AG04450 (cell line): ENCODE measurements around the gene PRDX1. TPM values are rescaled to one million over a fixed set of nuclear protein-coding genes. Genes with fewer than 3 reads are reported as not detected.
"Not testable (repeated sequence)": the region's sequence is repeated elsewhere in the genome, so short reads cannot be mapped to it uniquely, and the experiment has no call there.

Experiments used
- CTCF ChIA-PET: fragments of 300-600, 350-600 bp; formaldehyde crosslinking; extraction: SDS; loops from one replicate; lab custom pipeline; 2022; ENCODE audit warnings: antibody characterized with exemption, inconsistent platforms; lab: Charles Lee
- POLR2A ChIA-PET: fragments of 350-600 bp; formaldehyde crosslinking; extraction: SDS; loops from one replicate; lab custom pipeline; 2021; ENCODE audit warnings: antibody characterized with exemption, inconsistent platforms; lab: Yijun Ruan, JAX
- DNase-seq: peaks from one replicate; pipeline ENCODE4 v3.0.0-alpha.2; 2011; ENCODE audit warnings: low read depth, low spot score
- H3K27ac ChIP-seq: one replicate; pipeline ENCODE4 v1.5.1; 2012; ENCODE audit warnings: low read depth, low read length, control low read depth
- H3K27me3 ChIP-seq: one replicate; pipeline ENCODE4 v1.6.0; 2012; ENCODE audit warnings: low read length; ENCODE audit not compliant: control insufficient read depth, insufficient read depth
- H3K4me3 ChIP-seq: 2 replicates; pipeline ENCODE4 v1.5.1; 2011; ENCODE audit warnings: mild to moderate bottlenecking, low read depth, low read length, control low read depth
- H3K9me3 ChIP-seq: 2 replicates; pipeline ENCODE4 v1.5.1; 2012; ENCODE audit warnings: low read length; ENCODE audit not compliant: control insufficient read depth, insufficient read depth
- CTCF ChIP-seq: IDR thresholded peaks from 2 replicates; pipeline ENCODE4 v1.5.1; 2011; ENCODE audit warnings: low read depth, low read length, control low read depth, inconsistent platforms
- polyA plus RNA-seq: library from polyadenylated mRNA; depleted of rRNA; stranded (reverse); fragments of >200 nt; gene quantifications from 2 replicates; pipeline ENCODE4 v1.2.3, GENCODE V29; 2011; rRNA removed

Gene PRDX1
- polyA plus RNA-seq, 1 experiment, result 1,110 TPM

- no peak for TF ChIP-seq CTCF
- Histone ChIP-seq H3K4me3 (no peak overlapping the region), H3K27me3 (no peaks in the 10 kb centered on the region), H3K27ac (no peak overlapping the region), H3K9me3 (no peaks in the 10 kb centered on the region)
- CTCF ChIA-PET, result interaction anchor here (0.6 kb wide), 1 partner anchor 746 kb away, joined by 3 read pairs; no protein-coding TSS in a partner anchor
- POLR2A ChIA-PET, result interaction anchor here (1.2 kb wide), 1 partner anchor 44 kb away, joined by 3 read pairs; the partner anchor contains the start of gene PRDX1
- DNase-seq, result no peak
Measured at GRCh38 chr1:45477646-45478045, 44.0 kb downstream of the PRDX1 start.

- POLR2A ChIA-PET, H3K4me3 ChIP-seq, DNase-seq, CTCF ChIA-PET, H3K9me3 ChIP-seq, H3K27me3 ChIP-seq, H3K27ac ChIP-seq: not testable (repeated sequence)
Measured at GRCh38 chr1:45474194-45474593, 47.5 kb downstream of the PRDX1 start.

- Histone ChIP-seq H3K27ac (no peak overlapping the region), H3K9me3 (no peaks in the 10 kb centered on the region), H3K4me3 (no peak overlapping the region), H3K27me3 (no peaks in the 10 kb centered on the region)
- ChIA-PET CTCF (interaction anchor here (0.8 to 1.1 kb wide), 2 partner anchors 20 to 170 kb away, joined by 3 to 4 read pairs; no protein-coding TSS in a partner anchor), POLR2A (interaction anchor here (0.8 kb wide), 1 partner anchor 16 kb away, joined by 3 read pairs; no protein-coding TSS in a partner anchor)
- no peak for TF ChIP-seq CTCF
- no peak for DNase-seq
Measured at GRCh38 chr1:45473302-45473701, 48.4 kb downstream of the PRDX1 start.

DNA sequence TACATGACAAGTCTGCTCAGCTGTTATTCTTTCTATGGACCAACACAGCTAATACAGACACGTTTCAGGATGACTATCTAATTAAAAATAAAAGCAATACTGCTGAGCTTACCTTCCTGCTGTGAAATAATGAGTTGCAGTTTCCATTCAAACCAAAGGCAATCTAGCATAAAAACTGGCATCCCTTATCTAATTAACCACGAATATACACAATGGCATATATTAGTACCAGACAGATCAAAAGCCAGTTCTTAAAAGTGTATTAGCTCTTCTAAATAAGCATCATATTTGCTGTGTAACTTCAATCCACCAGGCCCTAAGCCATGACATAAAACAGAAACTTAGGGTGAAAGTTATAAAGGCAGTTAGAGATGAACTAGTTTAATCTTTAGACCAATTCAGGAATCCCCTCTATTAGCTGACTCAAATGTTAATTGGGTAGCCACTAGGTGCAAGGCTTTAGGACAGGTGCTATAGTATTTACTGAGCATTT is 51.3 kb downstream of the PRDX1 start:
- ChIA-PET CTCF (interaction anchor here (0.6 to 1.2 kb wide), 2 partner anchors 110 to 167 kb away, joined by 3 to 6 read pairs; no protein-coding TSS in a partner anchor), POLR2A (no interaction called here)
- Histone ChIP-seq H3K4me3 (no peak overlapping the region), H3K27ac (no peak overlapping the region), H3K9me3 (no peaks in the 10 kb centered on the region), H3K27me3 (no peaks in the 10 kb centered on the region)
- DNase-seq, result no peak
- TF ChIP-seq CTCF, result no peak

DNA sequence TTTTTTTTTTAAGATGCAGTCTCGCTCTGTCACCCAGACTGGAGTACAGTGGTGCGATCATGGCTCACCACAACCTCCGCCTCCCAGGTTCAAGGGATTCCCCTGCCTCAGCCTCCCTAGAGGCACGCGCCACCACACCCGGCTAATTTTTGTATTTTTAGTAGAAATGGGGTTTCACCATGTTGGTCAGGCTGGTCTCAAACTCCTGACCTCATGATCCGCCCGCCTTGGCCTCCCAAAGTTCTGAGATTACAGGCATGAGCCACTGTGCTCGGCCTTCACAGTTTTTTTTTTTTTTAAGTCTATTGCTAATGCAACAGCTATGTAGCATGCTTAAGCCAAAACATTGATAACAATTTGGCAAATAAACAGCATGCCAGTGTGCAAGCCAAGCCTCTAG is 54.3 kb downstream of the PRDX1 start:
- H3K4me3 ChIP-seq, H3K27ac ChIP-seq, POLR2A ChIA-PET, H3K9me3 ChIP-seq, H3K27me3 ChIP-seq, DNase-seq: not testable (repeated sequence)
- CTCF ChIA-PET, result interaction anchor here (0.7 kb wide), 1 partner anchor 28 kb away, joined by 3 read pairs; no protein-coding TSS in a partner anchor

DNA sequence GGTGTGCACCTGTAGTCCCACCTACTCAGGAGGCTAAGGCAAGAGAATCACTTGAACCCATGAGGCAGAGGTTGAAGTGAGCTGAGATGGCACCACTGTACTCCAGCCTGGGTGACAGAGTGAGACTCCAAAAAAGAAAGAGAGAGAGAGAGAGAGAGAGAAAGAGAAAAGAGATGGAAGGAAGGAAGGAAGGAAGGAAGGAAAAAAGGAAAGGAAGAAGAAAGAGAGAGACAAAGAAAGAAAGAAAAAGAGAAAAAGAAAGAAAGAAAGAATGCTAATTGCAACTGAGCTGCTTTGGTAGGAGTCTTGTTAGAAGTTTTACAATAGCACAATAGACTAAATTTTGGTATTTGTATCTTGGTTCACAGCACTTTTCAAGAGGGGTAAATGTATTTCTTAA is 56.4 kb downstream of the PRDX1 start:
- Histone ChIP-seq H3K27ac (no peak overlapping the region), H3K27me3 (no peaks in the 10 kb centered on the region), H3K9me3 (no peaks in the 10 kb centered on the region), H3K4me3 (no peak overlapping the region)
- DNase-seq, result no peak
- ChIA-PET CTCF (interaction anchor here (0.7 kb wide), 1 partner anchor 103 kb away, joined by 3 read pairs; no protein-coding TSS in a partner anchor), POLR2A (no interaction called here)
- no peak for TF ChIP-seq CTCF

Other genes with a start within 250 kb of the PRDX1 start
- gene HPDL, start 195.0 kb downstream of the PRDX1 start, polyA plus RNA-seq, result 0.22 and 0.50 TPM in 2 replicates
- gene TOE1, start 181.7 kb downstream of the PRDX1 start, polyA plus RNA-seq, result 8.1 and 10.1 TPM in 2 replicates
- gene MUTYH, start 181.4 kb downstream of the PRDX1 start, polyA plus RNA-seq, result 5.8 and 6.2 TPM in 2 replicates
- gene TESK2, start 30.7 kb downstream of the PRDX1 start, polyA plus RNA-seq, result 2.5 and 2.6 TPM in 2 replicates
- 0.89 and 1.0 TPM in 2 replicates for gene CCDC163, start 21.8 kb downstream of the PRDX1 start, polyA plus RNA-seq
- gene MMACHC, start 21.6 kb downstream of the PRDX1 start, polyA plus RNA-seq, result 4.4 and 4.5 TPM in 2 replicates
- 150 and 175 TPM in 2 replicates for gene AKR1A1, start 28.9 kb upstream of the PRDX1 start, polyA plus RNA-seq
- 61.9 and 74.8 TPM in 2 replicates for gene NASP, start 62.2 kb upstream of the PRDX1 start, polyA plus RNA-seq
- 0.19 TPM in 2 replicates for gene CCDC17, start 102.2 kb upstream of the PRDX1 start, polyA plus RNA-seq
- gene GPBP1L1, start 164.6 kb upstream of the PRDX1 start, polyA plus RNA-seq, result 47.5 and 63.0 TPM in 2 replicates
- 52.8 and 53.9 TPM in 2 replicates for gene TMEM69, start 166.3 kb upstream of the PRDX1 start, polyA plus RNA-seq
- 10.3 and 13.6 TPM in 2 replicates for gene IPP, start 228.8 kb upstream of the PRDX1 start, polyA plus RNA-seq